Smooth muscle cell (in vitro differentiated cells): ENCODE results near the gene FNDC5. TPM values are rescaled to one million over a fixed set of nuclear protein-coding genes. Genes with fewer than 3 reads are reported as not detected.

Experiments
- DNase-seq: peaks from one replicate; lab custom pipeline; 2025; ENCODE audit not compliant: unreplicated experiment; lab: John Stamatoyannopoulos, UW
- H2AFZ ChIP-seq: fragments of 200-600 bp; sonication (generic); 2 replicates; pipeline ENCODE4 v1.6.0; 2016; ENCODE audit warnings: antibody characterized with exemption, low read depth, mild to moderate bottlenecking
- H3F3A ChIP-seq: fragments of 200-600 bp; sonication (generic); 2 replicates; pipeline ENCODE4 v1.6.0; 2017; ENCODE audit warnings: antibody characterized with exemption, low read depth
- H3K27ac ChIP-seq: fragments of 200-600 bp; sonication (generic); 2 replicates; pipeline ENCODE4 v1.5.1; 2016; ENCODE audit warnings: low read depth, mild to moderate bottlenecking
- H3K27me3 ChIP-seq: fragments of 200-600 bp; sonication (generic); 2 replicates; pipeline ENCODE4 v1.6.1; 2016; ENCODE audit warnings: low read depth, mild to moderate bottlenecking
- H3K36me3 ChIP-seq: fragments of 200-600 bp; sonication (generic); 2 replicates; pipeline ENCODE4 v1.5.1; 2016; ENCODE audit warnings: low read depth
- H3K4me1 ChIP-seq: fragments of 200-600 bp; sonication (generic); 2 replicates; pipeline ENCODE4 v1.5.1; 2016; ENCODE audit warnings: low read depth
- H3K4me2 ChIP-seq: fragments of 200-600 bp; sonication (generic); 2 replicates; pipeline ENCODE4 v1.6.0; 2016; ENCODE audit warnings: mild to moderate bottlenecking
- H3K4me3 ChIP-seq: fragments of 200-600 bp; sonication (generic); 2 replicates; pipeline ENCODE4 v1.5.1; 2016; ENCODE audit warnings: mild to moderate bottlenecking
- H3K79me2 ChIP-seq: fragments of 200-600 bp; sonication (generic); 2 replicates; pipeline ENCODE4 v1.6.0; 2016; ENCODE audit warnings: low read depth, mild to moderate bottlenecking
- H3K9ac ChIP-seq: fragments of 200-600 bp; sonication (generic); 2 replicates; pipeline ENCODE4 v1.6.0; 2016; ENCODE audit warnings: low read depth
- H3K9me3 ChIP-seq: fragments of 200-600 bp; sonication (generic); replicated peaks from 2 replicates; pipeline ENCODE4 v1.5.1; 2016; ENCODE audit warnings: low read depth
- H4K20me1 ChIP-seq: fragments of 200-600 bp; sonication (generic); 2 replicates; pipeline ENCODE4 v1.6.0; 2016; ENCODE audit warnings: low read depth
- CTCF ChIP-seq: fragments of 200-600 bp; sonication (generic); IDR thresholded peaks from 2 replicates; pipeline ENCODE4 v1.5.1; 2017; ENCODE audit warnings: borderline replicate concordance, mild to moderate bottlenecking, antibody characterized with exemption; ENCODE audit not compliant: insufficient read depth, poor library complexity, severe bottlenecking
- WGBS: methylation state at CpG from one replicate; pipeline ENCODE4 v1.1.7; 2016; ENCODE audit warnings: low lambda C conversion rate; 5-methylcytosine and 5-hydroxymethylcytosine counted together
- polyA plus RNA-seq: library from polyadenylated mRNA; unstranded; fragments of >200 nt; fragmentation: Nextera tagmentation; extraction: Ambion mirVana; gene quantifications from 2 replicates; pipeline ENCODE4 v1.2.1, GENCODE V29; 2016
- total RNA-seq: library from RNA; depleted of rRNA; stranded (reverse); fragments of >200 nt; gene quantifications from 2 replicates; pipeline ENCODE4 v1.2.3, GENCODE V29; 2014

The FNDC5 gene
- total and polyA plus RNA-seq, 2 experiments from 2014 or later, result not detected

DNA sequence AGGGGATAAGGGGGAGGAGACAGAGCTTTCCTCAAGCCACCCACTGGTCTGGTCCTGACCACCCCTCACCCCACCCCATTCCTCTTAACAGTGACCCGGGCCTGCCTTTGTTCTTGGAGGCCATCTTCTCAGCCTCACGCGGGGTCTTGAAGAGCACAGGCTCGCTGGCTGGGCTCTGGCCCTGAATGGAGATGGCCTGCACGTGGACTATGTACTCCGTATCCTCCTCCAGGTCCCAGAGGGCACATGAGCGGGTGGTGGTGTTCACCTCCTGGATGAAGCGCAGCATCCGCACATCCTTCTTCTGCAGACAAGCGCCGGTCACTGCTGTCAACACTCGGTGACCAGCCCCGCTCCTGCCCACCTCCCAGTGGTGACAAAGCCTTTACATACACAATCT, 2.6 kb downstream of the FNDC5 start:
- H3K27me3 ChIP-seq, result peaks cover 24% of the 10 kb centered on the region
- no peak overlapping the region for H3K4me2 ChIP-seq
- TF ChIP-seq CTCF, result no peak
- H3K4me1 ChIP-seq, result peaks cover 14% of the 10 kb centered on the region
- no peaks in the 10 kb centered on the region for H4K20me1 ChIP-seq
- 95% methylated on average over 13 of the region's 13 CpGs for WGBS
- H3K79me2 ChIP-seq, result no peaks in the 10 kb centered on the region
- no peak overlapping the region for H2AFZ ChIP-seq
- no peak overlapping the region for H3K9ac ChIP-seq
- H3K36me3 ChIP-seq, result no peaks in the 10 kb centered on the region
- no peak overlapping the region for H3K27ac ChIP-seq
- no peaks in the 10 kb centered on the region for H3K9me3 ChIP-seq
- no peak overlapping the region for H3K4me3 ChIP-seq
- DNase-seq, result no peak
- H3F3A ChIP-seq, result no peaks in the 10 kb centered on the region

- H3K4me1 ChIP-seq, result peaks cover 14% of the 10 kb centered on the region
- H3K36me3 ChIP-seq, result no peaks in the 10 kb centered on the region
- no peak for DNase-seq
- no peak overlapping the region for H3K9ac ChIP-seq
- no peak overlapping the region for H3K4me2 ChIP-seq
- no peaks in the 10 kb centered on the region for H4K20me1 ChIP-seq
- H3K27me3 ChIP-seq, result peaks cover 24% of the 10 kb centered on the region
- no peak for TF ChIP-seq CTCF
- H3F3A ChIP-seq, result no peaks in the 10 kb centered on the region
- H2AFZ ChIP-seq, result no peak overlapping the region
- whole genome bisulfite sequencing, result 94% methylated on average over 7 of the region's 7 CpGs
- H3K79me2 ChIP-seq, result no peaks in the 10 kb centered on the region
- no peaks in the 10 kb centered on the region for H3K9me3 ChIP-seq
- no peak overlapping the region for H3K4me3 ChIP-seq
- no peak overlapping the region for H3K27ac ChIP-seq
These were observed 3.0 kb downstream of the FNDC5 start for GRCh38 chr1:32867671-32868070.

GRCh38 chr1:32867151-32867550, 3.6 kb downstream of the FNDC5 start:
- Histone ChIP-seq H3K4me3 (no peak overlapping the region), H3K4me1 (peaks cover 11% of the 10 kb centered on the region), H3F3A (no peaks in the 10 kb centered on the region), H2AFZ (no peak overlapping the region), H3K9ac (no peak overlapping the region), H3K27me3 (peaks cover 23% of the 10 kb centered on the region), H4K20me1 (no peaks in the 10 kb centered on the region), H3K36me3 (no peaks in the 10 kb centered on the region), H3K4me2 (no peak overlapping the region), H3K27ac (no peak overlapping the region), H3K9me3 (no peaks in the 10 kb centered on the region), H3K79me2 (no peaks in the 10 kb centered on the region)
- no peak for DNase-seq
- no peak for TF ChIP-seq CTCF
- WGBS, result 93% methylated on average over 5 of the region's 5 CpGs

- Histone ChIP-seq H3F3A (no peaks in the 10 kb centered on the region), H3K4me2 (no peak overlapping the region), H3K9me3 (no peaks in the 10 kb centered on the region), H3K4me3 (no peak overlapping the region), H3K9ac (no peak overlapping the region), H3K36me3 (no peaks in the 10 kb centered on the region), H3K4me1 (no peaks in the 10 kb centered on the region), H4K20me1 (no peaks in the 10 kb centered on the region), H3K79me2 (no peaks in the 10 kb centered on the region), H2AFZ (no peak overlapping the region), H3K27me3 (peaks cover 12% of the 10 kb centered on the region), H3K27ac (no peak overlapping the region)
- 92% methylated on average over 3 of the region's 3 CpGs for WGBS
- DNase-seq, result no peak
- no peak for TF ChIP-seq CTCF
These were observed 4.9 kb downstream of the FNDC5 start for GRCh38 chr1:32865639-32866405.
